ENCODE results near the gene KLK3. TPM values are rescaled to one million over a fixed set of nuclear protein-coding genes. Genes with fewer than 3 reads are reported as not detected.
"Not testable (repeated sequence)": the region's sequence is repeated elsewhere in the genome, so short reads cannot be mapped to it uniquely, and the experiment has no call there.

Gene KLK3
- not detected for total RNA-seq
- long read RNA-seq, result 0 reads

GRCh38 chr19:50854636-50855410 is at the start of gene KLK3:
Gene KLK3, plus strand, starts transcription at chr19:50854915. Its CDS starts 41 bp downstream, at chr19:50854956.
- intact Hi-C loops (cut with DNase I), result no loop called here
- DNase-seq (ENCODE audit: low spot score), result no peak

GRCh38 chr19:50808856-50809255 is 45.9 kb upstream of the KLK3 start:
- intact Hi-C loops (cut with DNase I), result no loop called here
- DNase-seq (ENCODE audit: low spot score), result no peak

- DNase-seq (ENCODE audit: low spot score); intact Hi-C loops (cut with DNase I): not testable (repeated sequence)
Observed at GRCh38 chr19:50811622-50812238, 43.0 kb upstream of the KLK3 start.

GRCh38 chr19:50812474-50812873 is 42.2 kb upstream of the KLK3 start:
- intact Hi-C loops (cut with DNase I), result no loop called here
- no peak for DNase-seq (ENCODE audit: low spot score)

GRCh38 chr19:50814883-50815282 is 39.8 kb upstream of the KLK3 start:
- peak; percentile 35 for DNase-seq (ENCODE audit: low spot score)
- intact Hi-C loops (cut with DNase I), result no loop called here

- intact Hi-C loops (cut with DNase I), result no loop called here
- no peak for DNase-seq (ENCODE audit: low spot score)
Observed at GRCh38 chr19:50815439-50815838, 39.3 kb upstream of the KLK3 start.

GRCh38 chr19:50817941-50818858 is 36.5 kb upstream of the KLK3 start:
- intact Hi-C loops (cut with DNase I), result no loop called here
- DNase-seq (ENCODE audit: low spot score), result peak; percentile 75

- intact Hi-C loops (cut with DNase I), result no loop called here
- no peak for DNase-seq (ENCODE audit: low spot score)
Observed at GRCh38 chr19:50818859-50819472, 35.7 kb upstream of the KLK3 start.

- intact Hi-C loops (cut with DNase I), result no loop called here
- DNase-seq (ENCODE audit: low spot score), result peak; percentile 50
Observed at GRCh38 chr19:50819636-50820035, 35.1 kb upstream of the KLK3 start.

GRCh38 chr19:50820086-50820485 is 34.6 kb upstream of the KLK3 start:
- intact Hi-C loops (cut with DNase I), result no loop called here
- DNase-seq (ENCODE audit: low spot score), result no peak

GRCh38 chr19:50820549-50821247 is 34.0 kb upstream of the KLK3 start:
- no peak for DNase-seq (ENCODE audit: low spot score)
- intact Hi-C loops (cut with DNase I), result no loop called here

- intact Hi-C loops (cut with DNase I), result no loop called here
Observed at GRCh38 chr19:50821248-50821612, 33.5 kb upstream of the KLK3 start.

GRCh38 chr19:50821622-50822021 is 33.1 kb upstream of the KLK3 start:
- DNase-seq (ENCODE audit: low spot score), result no peak
- intact Hi-C loops (cut with DNase I), result no loop called here

More at GRCh38 chr19:50821248-50821612, 33.5 kb upstream of the KLK3 start:
- no peak for DNase-seq (ENCODE audit: low spot score)

GRCh38 chr19:50822661-50823208 is 32.0 kb upstream of the KLK3 start:
- no peak for DNase-seq (ENCODE audit: low spot score)
- intact Hi-C loops (cut with DNase I), result no loop called here

GRCh38 chr19:50823389-50824042 is 31.2 kb upstream of the KLK3 start, which contains the start of gene KLK1:
Gene KLK1, minus strand, starts transcription at chr19:50823787. Its CDS starts 39 bp downstream, at chr19:50823748.
- no peak for DNase-seq (ENCODE audit: low spot score)
- intact Hi-C loops (cut with DNase I), result no loop called here

GRCh38 chr19:50826492-50827240 is 28.0 kb upstream of the KLK3 start:
- DNase-seq (ENCODE audit: low spot score), result no peak
- intact Hi-C loops (cut with DNase I), result no loop called here

- intact Hi-C loops (cut with DNase I), result no loop called here
- no peak for DNase-seq (ENCODE audit: low spot score)
Observed at GRCh38 chr19:50827476-50827875, 27.2 kb upstream of the KLK3 start.

- no peak for DNase-seq (ENCODE audit: low spot score)
- intact Hi-C loops (cut with DNase I), result no loop called here
Observed at GRCh38 chr19:50829801-50830200, 24.9 kb upstream of the KLK3 start.
